Thoracic aorta (tissue), 2 donors: Measurements from ENCODE around the gene PLA2G10. TPM values are rescaled to one million over a fixed set of nuclear protein-coding genes. Genes with fewer than 3 reads are reported as not detected.

Experiments
- ATAC-seq: fragments of 150-250 bp; one replicate; pipeline ENCODE4 v1.8.0; 2017; ENCODE audit warnings: low read depth; ENCODE audit not compliant: insufficient number of reproducible peaks, low FRiP score
- DNase-seq: peaks from one replicate; pipeline ENCODE4 v3.0.0-alpha.2; 2020; ENCODE audit warnings: low spot score
- H3K27ac ChIP-seq, 2 donors: fragments of 200-600 bp; sonication (generic); 1 replicate in 1 of 2; 2 replicates in 1 of 2; pipeline ENCODE4 v1.5.1; 2016; ENCODE audit warnings: mild to moderate bottlenecking in 2 of 2, moderate library complexity in 2 of 2
- H3K27me3 ChIP-seq: fragments of 200-600 bp; sonication (generic); replicated peaks from 2 replicates; pipeline ENCODE4 v1.6.0; 2016; ENCODE audit warnings: mild to moderate bottlenecking; ENCODE audit not compliant: insufficient read depth
- H3K36me3 ChIP-seq: fragments of 200-600 bp; sonication (generic); one replicate; pipeline ENCODE4 v1.5.1; 2016
- H3K4me1 ChIP-seq, 2 donors: fragments of 200-600 bp; sonication (generic); 1 replicate in 1 of 2; 2 replicates in 1 of 2; pipeline versions ENCODE4 v1.5.1 to v1.6.0; 2016; ENCODE audit warnings: low read depth in 2 of 2, mild to moderate bottlenecking in 1 of 2; ENCODE audit not compliant: control insufficient read depth in 1 of 2
- H3K4me3 ChIP-seq: fragments of 200-600 bp; sonication (generic); 2 replicates; pipeline ENCODE4 v1.5.1; 2016; ENCODE audit warnings: mild to moderate bottlenecking
- H3K9me3 ChIP-seq: fragments of 200-600 bp; sonication (generic); 2 replicates; pipeline ENCODE4 v1.5.1; 2016
- CTCF ChIP-seq: fragments of 200-600 bp; sonication (generic); IDR thresholded peaks from one replicate; pipeline ENCODE4 v1.5.1; 2019; ENCODE audit warnings: antibody characterized with exemption
- total RNA-seq, 2 donors: library from RNA; depleted of rRNA; stranded (reverse); fragments of >200 nt; gene quantifications; one replicate each; pipeline versions ENCODE4 v1.1.0 to v1.2.3, GENCODE V29; 2016

PLA2G10 gene
- total RNA-seq, 2 donors from 2014 or later, result not detected

- TF ChIP-seq CTCF, result no peak
- H3K4me3 ChIP-seq, result no peak overlapping the region
- H3K9me3 ChIP-seq, result no peaks in the 10 kb centered on the region
- ATAC-seq, result no peak
- no peak for DNase-seq
- H3K27ac ChIP-seq, result no peak overlapping the region
- H3K27me3 ChIP-seq, result no peaks in the 10 kb centered on the region
- peaks cover 22% of the 10 kb centered on the region for H3K36me3 ChIP-seq
- peaks cover 3 to 24% of the 10 kb centered on the region in 2 donors for H3K4me1 ChIP-seq
Measured at GRCh38 chr16:14627078-14627477, 67.0 kb downstream of the PLA2G10 start.

Other genes with a start within 250 kb of the PLA2G10 start
- gene PARN, start 64.0 kb downstream of the PLA2G10 start, total RNA-seq, result 10 to 100 TPM; 51.0 to 66.7 TPM
- gene BFAR, start 61.4 kb downstream of the PLA2G10 start, total RNA-seq, result 10 to 100 TPM; 27.2 to 50.9 TPM
- gene NPIPA3, start 9.1 kb upstream of the PLA2G10 start, total RNA-seq, result 10 to 100 TPM in 1 of 2 donors, 1 to 10 TPM in 1; 2.6 to 12.8 TPM
- 10 to 100 TPM in 1 of 2 donors, 1 to 10 TPM in 1; 2.6 to 12.8 TPM for gene NPIPA2, start 48.2 kb upstream of the PLA2G10 start, total RNA-seq
- gene NOMO1, start 139.4 kb upstream of the PLA2G10 start, total RNA-seq, result 10 to 100 TPM; 51.6 to 80.3 TPM
- 100 to 1,000 TPM; 101 to 165 TPM for gene NPIPA1, start 243.1 kb upstream of the PLA2G10 start, total RNA-seq